Sigmoid colon (tissue), 4 donors: Measurements from ENCODE around the gene ADGRF1.

Source experiments
- CTCF ChIP-seq, 4 experiments: fragments of 450-650 bp in 3 of 4; fragments of 200-600 bp in 1 of 4; IDR thresholded peaks; one replicate each; pipeline ENCODE4 v1.5.1; 2016 to 2019; ENCODE audit warnings: antibody characterized with exemption in 4 of 4, mild to moderate bottlenecking in 3 of 4, moderate library complexity in 2 of 4
- EP300 ChIP-seq, 4 donors: sonication (generic); formaldehyde crosslinking; IDR thresholded peaks; one replicate each; pipeline ENCODE4 v1.6.1; 2017; ENCODE audit warnings: antibody characterized with exemption in 4 of 4
- POLR2A ChIP-seq, 2 donors: fragments of 450-650 bp; IDR thresholded peaks; one replicate each; pipeline ENCODE4 v1.6.1; 2016; ENCODE audit warnings: antibody characterized with exemption in 2 of 2, mild to moderate bottlenecking in 2 of 2, moderate library complexity in 2 of 2
- POLR2AphosphoS5 ChIP-seq, 4 donors: sonication (generic); formaldehyde crosslinking; IDR thresholded peaks; one replicate each; pipeline ENCODE4 v1.6.1; 2017; ENCODE audit warnings: antibody characterized with exemption in 4 of 4

DNA sequence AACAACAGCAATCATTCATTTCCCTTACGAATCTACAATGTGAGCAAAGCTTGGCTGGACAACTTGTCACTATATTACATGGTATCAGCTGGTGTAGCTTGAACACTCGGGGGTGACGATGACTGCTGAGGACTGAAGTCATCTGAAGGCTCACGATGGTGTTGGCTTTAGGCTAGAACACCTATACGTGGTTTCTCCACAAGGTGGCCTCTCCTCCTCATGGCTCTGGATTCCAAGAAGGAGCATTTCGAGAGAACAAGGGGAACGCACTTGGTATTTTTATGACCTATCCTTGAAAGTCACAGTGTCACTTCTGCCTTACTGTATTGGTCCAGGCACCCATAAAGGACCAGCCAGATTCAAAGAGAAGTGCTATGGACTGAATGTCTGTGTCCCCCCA lies 37.5 kb upstream of the ADGRF1 start:
- no peak for TF ChIP-seq EP300 (IDR thresholded peaks at IDR 0.05)
- TF ChIP-seq CTCF (IDR thresholded peaks at IDR 0.05): no peak
- TF ChIP-seq POLR2AphosphoS5 (IDR thresholded peaks at IDR 0.05): no peak
- no peak for TF ChIP-seq POLR2A (IDR thresholded peaks at IDR 0.05)
